ENCODE results near the gene DUOXA2. TPM values are rescaled to one million over a fixed set of nuclear protein-coding genes. Genes with fewer than 3 reads are reported as not detected.

Gene DUOXA2
- total RNA-seq, 1 experiment from 2014 or later: not detected

GRCh38 chr15:45151998-45152828 is 38.1 kb downstream of the DUOXA2 start (continued):
- TF ChIP-seq, protein P1, sequence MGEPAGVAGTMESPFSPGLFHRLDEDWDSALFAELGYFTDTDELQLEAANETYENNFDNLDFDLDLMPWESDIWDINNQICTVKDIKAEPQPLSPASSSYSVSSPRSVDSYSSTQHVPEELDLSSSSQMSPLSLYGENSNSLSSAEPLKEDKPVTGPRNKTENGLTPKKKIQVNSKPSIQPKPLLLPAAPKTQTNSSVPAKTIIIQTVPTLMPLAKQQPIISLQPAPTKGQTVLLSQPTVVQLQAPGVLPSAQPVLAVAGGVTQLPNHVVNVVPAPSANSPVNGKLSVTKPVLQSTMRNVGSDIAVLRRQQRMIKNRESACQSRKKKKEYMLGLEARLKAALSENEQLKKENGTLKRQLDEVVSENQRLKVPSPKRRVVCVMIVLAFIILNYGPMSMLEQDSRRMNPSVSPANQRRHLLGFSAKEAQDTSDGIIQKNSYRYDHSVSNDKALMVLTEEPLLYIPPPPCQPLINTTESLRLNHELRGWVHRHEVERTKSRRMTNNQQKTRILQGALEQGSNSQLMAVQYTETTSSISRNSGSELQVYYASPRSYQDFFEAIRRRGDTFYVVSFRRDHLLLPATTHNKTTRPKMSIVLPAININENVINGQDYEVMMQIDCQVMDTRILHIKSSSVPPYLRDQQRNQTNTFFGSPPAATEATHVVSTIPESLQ (CRISPR knock-in tag; IDR thresholded peaks at IDR 0.05): no peak
- TF ChIP-seq ZNF281 (CRISPR knock-in tag; IDR thresholded peaks at IDR 0.05): no peak

- Mint-ChIP-seq H3K27ac (no peak overlapping the region), H3K27me3 (ENCODE audit: low read depth) (peaks cover 17% of the 10 kb centered on the region), H3K4me3 (no peak overlapping the region), H3K9me3 (no peaks in the 10 kb centered on the region), H3K4me1 (0 out of 2 replicates have a peak, but pooled peaks cover 3% of the 10 kb centered on the region), H3K36me3 (no peaks in the 10 kb centered on the region)
- POLR2A ChIA-PET: no interaction called here
- no peak for ATAC-seq
- CTCF ChIA-PET: interaction anchor here (1.1 kb wide), 2 partner anchors 15 to 29 kb away, joined by 3 read pairs; no protein-coding TSS in a partner anchor
- DNase-seq (ENCODE audit: low spot score): no peak
- no peak for TF ChIP-seq KAT7 (CRISPR knock-in tag; IDR thresholded peaks at IDR 0.05; ENCODE audit: borderline replicate concordance)
- TF ChIP-seq SMAD4 (CRISPR knock-in tag; IDR thresholded peaks at IDR 0.05): no peak
- TF ChIP-seq HMGXB4 (CRISPR knock-in tag; IDR thresholded peaks at IDR 0.05): no peak
- no peak for TF ChIP-seq EMX1 (CRISPR knock-in tag; IDR thresholded peaks at IDR 0.05)
- TF ChIP-seq HMGA2 (CRISPR knock-in tag; IDR thresholded peaks at IDR 0.05): no peak
- no peak for TF ChIP-seq ZNF219 (CRISPR knock-in tag; IDR thresholded peaks at IDR 0.05; ENCODE audit: borderline replicate concordance)
Measured at GRCh38 chr15:45155739-45156138, 41.6 kb downstream of the DUOXA2 start.

GRCh38 chr15:45156744-45157455 is 42.8 kb downstream of the DUOXA2 start:
- Mint-ChIP-seq H3K36me3 (no peaks in the 10 kb centered on the region), H3K27me3 (ENCODE audit: low read depth) (peaks cover 20% of the 10 kb centered on the region), H3K27ac (no peak overlapping the region), H3K4me1 (0 out of 2 replicates have a peak, but pooled peaks cover 3% of the 10 kb centered on the region), H3K4me3 (no peak overlapping the region), H3K9me3 (no peaks in the 10 kb centered on the region)
- TF ChIP-seq SMAD3 (CRISPR knock-in tag; IDR thresholded peaks at IDR 0.05; ENCODE audit: borderline replicate concordance): no peak
- no peak for TF ChIP-seq KAT7 (CRISPR knock-in tag; IDR thresholded peaks at IDR 0.05; ENCODE audit: borderline replicate concordance)
- no peak for TF ChIP-seq ZNF219 (CRISPR knock-in tag; IDR thresholded peaks at IDR 0.05; ENCODE audit: borderline replicate concordance)
- TF ChIP-seq RELA (CRISPR knock-in tag; IDR thresholded peaks at IDR 0.05; ENCODE audit: borderline replicate concordance): no peak
- TF ChIP-seq ATF3 (CRISPR knock-in tag; conservative IDR thresholded peaks at IDR 0.05): no peak
- POLR2A ChIA-PET: no interaction called here
- no peak for DNase-seq (ENCODE audit: low spot score)
- no peak for ATAC-seq
- CTCF ChIA-PET: interaction anchor here (1.5 kb wide), 1 partner anchor 39 kb away, joined by 9 read pairs; no protein-coding TSS in a partner anchor
